OCI-LY7 (cell line): ENCODE measurements around the gene GLI3.

Experiments
- EZH2phosphoT487 ChIP-seq: fragments of 200-600 bp; sonication (generic); IDR thresholded peaks from 2 replicates; pipeline ENCODE4 v1.6.1; 2018; ENCODE audit warnings: low read depth, borderline replicate concordance, mild to moderate bottlenecking, mixed run types, antibody characterized with exemption, low read length, moderate library complexity, mixed read lengths
- TF ChIP-seq, protein P1 (sequence below): fragments of 200-600 bp; sonication (generic); conservative IDR thresholded peaks from 2 replicates; pipeline ENCODE4 v1.5.1; 2014; ENCODE audit warnings: mild to moderate bottlenecking, antibody characterized with exemption, low read length, moderate library complexity, mixed read lengths

GRCh38 chr7:42126475-42127231, 110.4 kb downstream of the GLI3 start:
- TF ChIP-seq, protein P1, sequence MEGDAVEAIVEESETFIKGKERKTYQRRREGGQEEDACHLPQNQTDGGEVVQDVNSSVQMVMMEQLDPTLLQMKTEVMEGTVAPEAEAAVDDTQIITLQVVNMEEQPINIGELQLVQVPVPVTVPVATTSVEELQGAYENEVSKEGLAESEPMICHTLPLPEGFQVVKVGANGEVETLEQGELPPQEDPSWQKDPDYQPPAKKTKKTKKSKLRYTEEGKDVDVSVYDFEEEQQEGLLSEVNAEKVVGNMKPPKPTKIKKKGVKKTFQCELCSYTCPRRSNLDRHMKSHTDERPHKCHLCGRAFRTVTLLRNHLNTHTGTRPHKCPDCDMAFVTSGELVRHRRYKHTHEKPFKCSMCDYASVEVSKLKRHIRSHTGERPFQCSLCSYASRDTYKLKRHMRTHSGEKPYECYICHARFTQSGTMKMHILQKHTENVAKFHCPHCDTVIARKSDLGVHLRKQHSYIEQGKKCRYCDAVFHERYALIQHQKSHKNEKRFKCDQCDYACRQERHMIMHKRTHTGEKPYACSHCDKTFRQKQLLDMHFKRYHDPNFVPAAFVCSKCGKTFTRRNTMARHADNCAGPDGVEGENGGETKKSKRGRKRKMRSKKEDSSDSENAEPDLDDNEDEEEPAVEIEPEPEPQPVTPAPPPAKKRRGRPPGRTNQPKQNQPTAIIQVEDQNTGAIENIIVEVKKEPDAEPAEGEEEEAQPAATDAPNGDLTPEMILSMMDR, result no peak
- TF ChIP-seq EZH2phosphoT487, result no peak
